Measurements from ENCODE around the gene ANKRD9.

The ANKRD9 gene

DNA sequence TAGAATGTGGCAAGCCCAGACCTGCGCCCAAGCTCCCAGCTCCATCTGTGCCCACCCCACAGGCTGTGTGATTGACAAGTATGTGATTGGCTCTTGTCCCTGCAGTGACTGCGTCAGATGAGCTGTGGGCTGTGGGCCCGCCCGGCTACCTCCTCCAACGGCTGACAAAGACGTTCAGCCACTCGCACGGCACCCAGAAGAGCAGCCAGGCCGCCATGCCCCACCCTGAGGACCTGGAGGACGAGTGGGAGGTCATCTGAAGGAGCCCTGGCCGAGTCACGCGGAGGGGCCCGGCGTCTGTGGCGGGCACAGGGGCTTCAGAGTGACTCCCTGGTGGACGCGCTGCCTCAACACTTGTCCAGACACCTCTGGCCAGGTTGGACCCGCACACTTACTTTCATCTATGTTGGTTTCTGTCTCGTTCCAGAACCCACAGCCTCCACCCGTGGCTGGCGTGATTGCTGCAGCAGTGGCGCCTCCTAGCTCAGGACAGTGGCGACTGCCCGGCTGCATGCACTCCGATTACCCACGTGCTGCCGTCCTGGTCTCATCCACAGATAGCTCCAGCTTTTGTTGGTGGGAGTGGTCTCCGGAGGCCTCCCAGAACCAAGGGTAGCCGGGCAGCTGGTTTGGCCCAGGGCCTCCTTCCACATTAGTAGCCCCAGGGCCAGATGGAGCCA is 11.4 kb downstream of the ANKRD9 start:
- no peak for DNase-seq

DNA sequence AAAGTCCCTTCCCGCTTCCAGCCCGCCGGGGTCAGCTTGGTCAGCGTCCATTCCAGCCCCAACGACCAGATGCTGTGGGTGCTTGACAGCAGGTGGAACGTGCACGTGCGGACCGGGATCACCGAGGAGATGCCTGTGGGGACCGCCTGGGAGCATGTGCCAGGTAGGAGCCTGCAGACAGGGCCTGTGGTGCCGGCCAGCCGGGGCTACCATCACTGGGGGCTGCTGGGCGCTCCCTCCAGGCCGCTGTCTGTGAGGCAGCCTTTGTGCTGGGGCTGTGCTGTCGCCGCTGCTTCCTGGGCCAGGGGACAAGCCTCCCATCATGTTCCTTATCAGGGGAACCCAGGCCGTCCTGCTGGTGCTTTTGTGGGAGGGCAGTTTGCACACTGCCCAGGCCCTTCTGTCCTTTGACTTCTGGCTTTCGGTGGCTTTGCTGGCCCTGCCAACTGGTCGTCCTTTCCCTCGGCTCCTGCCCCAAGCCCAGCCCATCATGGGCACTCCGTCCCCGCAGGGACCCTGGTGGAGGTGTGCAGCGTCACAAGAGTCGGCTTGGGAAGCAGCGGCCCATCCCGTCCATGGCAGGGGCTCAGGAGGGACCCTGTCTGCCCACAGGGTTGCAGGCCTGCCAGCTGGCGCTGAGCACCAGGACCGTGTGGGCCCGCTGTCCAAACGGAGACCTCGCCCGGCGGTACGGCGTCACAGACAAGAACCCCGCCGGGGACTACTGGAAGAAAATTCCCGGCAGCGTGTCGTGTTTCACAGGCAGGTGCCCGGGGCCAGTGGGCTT is 12.4 kb downstream of the ANKRD9 start:
- DNase-seq = no peak

DNA sequence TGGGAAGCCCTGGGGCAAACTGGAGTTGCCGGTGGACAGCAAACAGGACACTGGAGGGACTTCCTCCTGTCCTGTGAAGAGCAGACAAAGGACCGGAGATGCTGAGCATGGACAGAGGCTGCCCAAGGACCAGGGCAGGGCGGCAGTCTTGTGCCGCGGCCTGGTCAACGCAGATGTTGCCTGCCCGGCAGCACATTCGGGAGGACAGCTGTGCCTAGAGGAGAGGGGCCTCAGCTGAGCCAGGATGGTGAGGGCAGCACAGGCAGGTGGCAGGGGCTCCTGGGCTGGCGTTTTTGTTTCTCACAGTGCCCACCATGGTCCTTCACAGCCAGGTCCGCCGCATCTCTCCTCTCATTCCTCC is 13.3 kb downstream of the ANKRD9 start:
- DNase-seq = no peak

DNA sequence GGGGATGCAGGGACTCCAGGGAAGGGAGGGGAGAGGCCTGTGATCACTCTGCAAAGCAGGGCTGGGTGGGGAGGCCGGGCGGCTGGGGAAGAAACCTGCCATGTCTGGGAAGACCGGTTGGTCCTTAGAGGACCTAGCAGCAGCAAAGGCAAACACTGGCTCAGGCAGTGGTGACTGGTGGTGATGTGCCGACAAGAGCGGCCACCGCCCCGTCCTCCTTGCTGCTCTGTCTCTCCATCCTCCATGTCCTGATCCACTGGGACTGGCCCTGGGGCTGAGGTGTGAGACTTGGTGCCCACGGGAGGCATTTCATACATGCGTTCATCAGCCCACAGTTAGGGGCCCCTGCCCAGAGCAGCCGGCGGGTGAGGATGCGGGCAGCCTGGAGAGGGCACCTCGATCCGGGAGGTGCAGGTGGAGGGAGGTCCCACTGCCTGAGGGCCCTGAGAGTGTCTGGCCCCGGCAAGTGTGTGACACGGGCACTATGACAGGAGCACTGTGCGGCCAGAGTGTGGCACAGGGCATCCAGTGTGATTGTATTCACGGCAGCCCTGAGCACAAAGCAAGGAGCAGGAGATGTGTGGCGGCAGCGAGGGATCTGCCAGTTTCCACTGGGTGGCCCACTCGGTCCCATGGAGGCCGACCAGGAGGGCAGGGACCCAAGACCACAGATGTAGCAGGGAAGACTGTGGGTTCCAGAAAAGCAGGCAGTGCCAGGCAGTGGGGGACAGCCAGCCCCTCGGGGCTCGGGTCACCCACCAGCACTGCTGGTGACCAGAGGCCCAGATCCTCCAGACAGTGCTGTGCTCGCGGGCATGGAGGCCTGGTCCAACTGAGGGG is 13.9 kb downstream of the ANKRD9 start:
- no peak for DNase-seq

DNA sequence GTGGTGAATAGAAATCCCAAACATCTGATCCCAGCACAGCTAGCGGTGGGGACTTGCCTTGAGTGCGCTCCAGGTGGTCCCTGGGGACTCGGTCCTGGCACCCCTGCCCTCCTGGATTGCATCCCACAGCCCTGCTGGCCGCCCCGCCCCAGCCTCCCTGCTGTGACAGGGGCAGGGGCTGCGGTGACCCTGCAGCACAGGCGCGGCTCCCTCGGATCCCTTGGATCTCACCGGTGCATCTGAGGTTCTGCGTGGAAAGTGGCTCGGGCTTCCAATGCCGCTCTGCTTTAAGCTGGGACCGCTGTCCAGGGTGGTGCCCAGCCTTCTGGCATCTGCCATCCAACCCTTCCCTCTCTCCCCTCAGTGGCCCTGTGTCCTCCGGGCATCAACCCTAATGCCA is 16.0 kb downstream of the ANKRD9 start:
- no peak for DNase-seq

DNA sequence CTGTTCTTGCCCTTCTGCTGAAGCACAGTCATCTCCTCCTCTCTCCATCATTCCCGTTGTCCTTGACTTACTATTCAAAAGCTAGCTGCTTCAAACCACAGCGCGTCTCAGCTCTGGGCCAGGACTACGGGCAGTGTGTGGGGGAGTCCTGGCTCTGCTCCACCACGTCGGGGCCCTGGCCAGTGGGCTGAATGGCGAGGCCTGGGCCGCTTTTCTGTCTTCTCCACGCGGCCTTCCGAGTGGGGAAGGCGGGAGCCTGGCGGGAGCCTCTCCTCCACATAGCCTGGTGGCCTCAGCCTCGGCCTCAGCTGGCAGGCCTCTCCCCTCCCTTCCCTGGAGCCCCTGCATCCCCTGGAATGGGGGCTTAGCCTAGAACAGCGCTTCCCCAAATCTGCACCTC is 16.5 kb downstream of the ANKRD9 start:
- DNase-seq = no peak

DNA sequence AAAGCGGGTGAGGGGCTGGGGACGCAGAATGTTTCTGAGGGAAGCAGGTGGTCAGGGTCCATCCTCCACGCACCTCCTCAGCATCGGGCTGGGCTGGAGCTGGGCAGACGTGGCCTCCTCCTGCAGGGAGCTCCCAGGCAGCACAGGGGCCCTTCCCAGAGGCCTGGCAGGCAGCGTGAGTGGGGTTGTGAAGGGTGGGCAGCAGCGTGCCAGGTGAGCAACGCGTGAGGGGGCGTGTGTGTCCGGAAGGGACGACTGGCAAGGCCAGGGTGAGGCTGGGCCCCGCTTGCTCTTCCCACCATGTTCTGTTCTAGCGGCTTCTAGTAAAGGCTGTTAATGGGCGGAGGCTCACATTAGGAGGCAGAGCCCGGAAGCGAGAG is 17.1 kb downstream of the ANKRD9 start:
- no peak for DNase-seq

DNA sequence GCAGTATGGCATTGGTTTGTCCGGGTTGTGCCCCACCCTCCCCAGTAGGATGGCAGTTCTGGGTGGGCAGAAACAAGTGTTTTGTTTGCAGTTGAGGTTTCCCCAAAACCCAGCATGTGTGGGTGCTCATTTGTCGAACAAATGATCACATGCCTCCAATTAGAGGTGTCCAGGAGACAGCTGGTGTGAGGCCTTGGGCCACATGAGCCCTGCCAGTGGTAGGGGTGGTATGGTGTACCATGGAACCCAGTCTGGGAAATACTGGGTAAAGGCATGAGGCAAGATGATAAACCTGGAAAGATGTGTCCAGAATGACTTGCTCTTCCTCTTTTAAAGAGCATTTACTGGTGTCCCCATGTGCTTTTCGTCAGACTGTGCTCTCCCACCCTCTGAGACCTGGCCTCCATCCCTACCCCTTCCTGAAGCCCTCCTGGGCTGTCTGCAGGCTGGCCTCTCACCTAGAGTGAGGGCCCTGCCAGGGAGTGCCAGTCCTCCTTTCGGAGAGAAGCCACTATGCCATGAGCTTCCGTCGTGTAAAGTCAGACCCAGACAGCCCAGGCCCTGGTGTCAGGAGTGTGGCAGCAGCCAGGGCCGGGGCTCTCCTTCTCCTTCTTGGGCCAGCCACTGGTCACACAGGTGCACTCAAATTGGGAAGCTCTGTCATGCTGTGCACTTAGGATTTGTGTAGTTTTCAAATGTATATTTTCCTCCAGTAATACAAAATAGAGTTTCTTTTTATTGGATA is 17.6 kb downstream of the ANKRD9 start:
- no peak for DNase-seq

DNA sequence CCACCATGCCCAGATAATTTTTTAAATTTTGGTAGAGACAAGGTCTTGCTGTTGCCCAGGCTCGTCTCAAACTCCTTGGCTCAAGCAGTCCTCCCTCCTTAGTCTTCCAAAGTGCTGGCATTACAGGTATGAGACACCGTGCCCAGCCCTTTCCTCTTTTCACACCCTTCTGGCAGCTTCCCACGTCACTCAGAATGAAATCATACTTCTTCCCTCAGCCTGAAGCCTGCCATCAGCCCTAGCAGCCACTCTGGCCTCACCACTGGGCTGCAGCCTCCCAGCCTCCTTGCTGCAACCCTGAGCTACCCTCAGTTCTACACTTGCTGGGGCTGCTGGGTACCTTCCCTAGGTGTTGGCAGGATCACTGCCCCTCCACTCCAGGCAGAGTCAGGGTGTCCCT is 18.2 kb downstream of the ANKRD9 start:
- DNase-seq = no peak

DNA sequence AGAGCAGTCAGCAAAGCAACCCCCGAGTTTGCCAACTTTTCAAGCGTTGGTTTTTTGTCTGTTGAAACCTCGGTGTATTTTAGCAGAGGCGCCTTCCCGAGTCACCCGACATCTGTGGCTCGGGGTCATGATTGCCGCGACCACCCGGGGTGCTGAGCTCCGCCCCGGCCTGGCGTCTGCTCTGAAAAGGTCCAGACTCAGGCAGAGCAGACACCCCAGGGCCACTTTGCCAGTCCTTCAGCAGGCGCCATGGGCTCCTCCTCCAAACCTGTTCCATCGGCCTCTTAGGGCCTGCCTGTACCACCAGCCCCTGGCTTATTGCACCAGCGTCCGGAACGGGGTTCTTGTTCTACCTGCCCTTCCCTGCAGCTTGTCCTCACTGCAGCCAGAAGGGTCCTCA is 19.1 kb downstream of the ANKRD9 start:
- DNase-seq = no peak

DNA sequence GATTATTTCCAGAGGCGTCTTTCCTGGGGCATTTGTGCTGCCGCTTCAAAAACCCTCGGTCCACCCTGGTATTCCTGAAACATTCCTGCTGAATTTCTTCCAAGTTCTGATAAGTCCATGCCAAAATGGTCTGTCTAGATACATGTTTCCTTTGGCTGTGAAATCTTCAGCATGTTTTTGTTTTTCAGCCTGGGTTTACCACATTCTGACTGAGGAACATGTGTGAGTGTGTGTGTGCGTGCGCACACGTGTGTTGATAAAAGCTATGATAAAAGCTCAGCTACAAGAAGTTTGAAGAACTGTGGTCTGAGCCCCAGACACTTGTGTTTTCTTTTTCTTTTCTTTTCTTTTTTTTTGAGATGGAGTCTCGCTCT is 22.4 kb downstream of the ANKRD9 start:
- no peak for DNase-seq

DNA sequence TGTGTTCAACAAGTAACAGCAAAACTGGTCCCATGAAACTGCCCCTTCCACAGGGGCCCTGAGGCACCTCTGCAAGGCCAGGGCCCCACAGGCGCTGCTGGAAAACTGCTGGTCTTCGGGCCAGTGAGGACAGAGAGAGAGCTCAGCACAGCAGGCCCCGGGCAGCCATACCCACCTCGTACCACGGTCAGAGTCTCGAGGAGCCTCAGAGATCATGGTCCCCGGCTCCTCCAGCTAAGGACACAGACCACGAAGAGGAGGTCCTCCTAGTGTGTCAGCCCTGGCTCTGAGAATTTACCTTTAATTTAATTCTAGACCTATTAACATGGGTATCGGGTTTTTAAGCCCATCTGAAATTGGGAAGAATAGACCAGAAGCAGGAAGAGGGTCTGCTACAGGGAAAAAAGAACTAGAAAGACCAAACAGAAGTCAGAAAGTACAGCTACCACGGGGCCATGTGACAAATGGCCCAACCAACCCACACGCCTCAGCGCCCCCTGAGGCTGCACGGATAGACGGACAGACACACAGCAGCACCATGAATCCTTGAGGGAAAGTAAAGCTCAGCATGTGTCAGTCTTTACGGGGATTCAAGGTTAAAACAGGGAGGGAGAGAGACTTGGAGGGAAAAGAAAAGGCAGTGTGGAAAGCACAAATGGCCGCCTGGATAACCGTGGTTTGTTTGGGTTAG is 22.9 kb downstream of the ANKRD9 start:
- DNase-seq = no peak

DNA sequence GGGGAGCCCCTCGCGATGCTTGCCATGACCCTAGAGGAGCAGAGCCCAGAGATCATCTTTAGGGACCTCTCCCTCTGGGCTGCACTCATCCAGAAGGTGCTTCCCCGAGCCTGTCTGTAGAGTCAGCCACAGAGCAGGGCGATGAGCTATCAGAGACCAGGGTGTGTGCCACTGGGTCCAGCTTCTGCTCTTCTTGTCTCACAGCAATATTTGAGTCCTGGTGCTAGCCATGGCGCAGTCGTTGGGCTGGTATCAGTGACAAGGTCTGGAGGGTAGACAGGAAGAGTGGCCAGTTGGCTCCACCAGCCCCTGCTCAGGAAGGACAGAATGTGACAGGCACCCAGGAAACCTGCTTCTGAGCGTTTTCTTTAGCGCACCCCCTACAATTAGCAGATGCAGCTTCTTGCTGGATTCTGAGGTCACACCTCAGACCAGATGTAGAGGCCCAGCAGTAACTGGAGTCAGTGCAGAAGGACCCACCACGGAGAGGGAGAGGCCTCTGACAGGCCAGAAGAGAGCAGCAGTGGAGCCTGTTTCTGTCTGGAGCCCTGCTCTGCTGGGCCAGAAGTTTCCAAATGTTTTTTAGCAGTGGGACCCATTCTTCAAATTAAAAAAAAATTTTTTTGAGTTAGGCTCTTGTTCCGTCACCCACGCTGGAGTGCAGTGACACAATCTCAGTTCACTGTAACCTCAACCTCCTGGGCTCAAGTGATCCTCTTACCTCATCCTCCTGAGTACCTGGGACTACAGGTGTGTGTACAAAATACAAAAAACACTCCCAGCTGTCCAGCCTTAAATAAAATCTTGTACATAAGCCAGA is 23.7 kb downstream of the ANKRD9 start:
- no peak for DNase-seq

DNA sequence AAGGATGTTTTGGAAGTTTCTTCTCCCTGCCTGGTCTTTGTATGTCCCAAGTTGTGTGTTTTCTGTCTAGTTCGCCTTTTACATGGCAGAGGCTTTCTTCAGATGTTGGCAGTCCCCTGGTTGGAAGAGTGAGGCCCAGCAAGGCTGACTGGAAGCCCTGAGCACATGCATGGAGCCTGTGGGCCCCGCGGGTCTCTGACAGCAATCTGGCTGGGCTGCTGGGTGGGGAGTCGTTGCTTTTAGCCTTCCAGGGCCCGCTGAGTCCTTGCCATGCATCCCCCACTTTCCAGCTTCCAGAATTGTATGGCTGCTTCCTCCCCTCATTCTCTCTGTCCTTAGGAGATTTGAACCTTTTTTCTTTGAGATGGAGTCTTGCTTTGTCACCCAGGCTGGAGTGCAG is 25.3 kb downstream of the ANKRD9 start:
- DNase-seq = no peak

DNA sequence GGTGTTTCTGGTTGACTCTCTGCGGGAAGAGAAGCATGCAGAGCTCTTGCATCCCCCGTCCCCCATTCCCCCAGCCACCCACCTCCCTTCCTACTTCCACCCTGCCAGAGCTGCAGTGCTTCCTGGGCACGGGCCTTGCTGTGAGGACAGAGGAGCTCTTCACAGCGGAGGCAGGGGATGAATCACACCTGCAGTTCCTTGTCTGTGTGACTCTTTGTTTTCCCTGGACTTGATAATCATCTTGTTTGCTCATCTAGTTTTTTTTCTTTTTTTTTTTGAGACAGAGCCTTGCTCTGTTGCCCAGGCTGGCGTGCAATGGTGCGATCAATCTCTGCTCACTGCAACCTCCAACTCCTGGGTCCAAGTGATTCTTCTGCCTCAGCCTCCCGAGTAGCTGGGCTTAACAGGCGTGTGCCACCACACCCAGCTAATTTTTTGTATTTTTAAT is 27.8 kb downstream of the ANKRD9 start:
- DNase-seq = no peak

DNA sequence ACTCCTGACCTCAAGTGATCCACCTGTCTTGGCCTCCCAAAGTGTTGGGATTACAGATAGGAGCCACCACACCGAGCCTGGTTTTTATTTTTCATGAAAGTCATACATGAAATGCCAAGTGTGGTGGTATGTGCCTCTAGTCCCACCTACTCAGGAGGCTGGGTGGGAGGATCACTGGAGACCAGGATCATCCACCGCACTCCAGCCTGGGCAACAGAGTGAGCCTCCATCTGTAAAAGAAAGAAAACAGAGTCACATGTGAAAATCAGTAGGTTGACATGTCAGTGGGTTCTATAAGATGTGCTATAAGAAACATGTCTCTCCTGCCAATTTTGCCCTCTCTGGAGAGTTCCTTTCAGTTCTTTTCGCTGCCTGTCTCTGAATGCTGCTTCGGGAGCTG is 28.2 kb downstream of the ANKRD9 start:
- DNase-seq = no peak

DNA sequence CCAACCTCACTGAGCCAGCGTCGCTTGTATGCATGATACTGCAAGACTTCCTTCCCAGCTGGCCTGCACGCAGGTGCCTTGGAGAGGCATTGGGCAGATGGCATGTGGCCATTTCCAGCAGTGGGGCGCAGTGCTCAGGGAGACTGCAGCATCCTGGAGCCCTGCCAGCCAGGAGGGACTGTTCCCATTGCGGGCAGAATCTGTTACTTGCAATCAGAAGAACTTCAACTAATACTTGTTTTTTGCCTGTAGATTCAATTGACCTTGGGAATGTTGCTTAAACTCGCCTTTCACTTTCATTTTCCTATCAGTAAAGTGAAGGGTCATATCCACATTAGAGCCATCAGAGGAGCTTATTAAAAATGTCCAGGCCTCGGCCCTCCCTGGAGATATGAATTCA is 29.8 kb downstream of the ANKRD9 start:
- DNase-seq = no peak

DNA sequence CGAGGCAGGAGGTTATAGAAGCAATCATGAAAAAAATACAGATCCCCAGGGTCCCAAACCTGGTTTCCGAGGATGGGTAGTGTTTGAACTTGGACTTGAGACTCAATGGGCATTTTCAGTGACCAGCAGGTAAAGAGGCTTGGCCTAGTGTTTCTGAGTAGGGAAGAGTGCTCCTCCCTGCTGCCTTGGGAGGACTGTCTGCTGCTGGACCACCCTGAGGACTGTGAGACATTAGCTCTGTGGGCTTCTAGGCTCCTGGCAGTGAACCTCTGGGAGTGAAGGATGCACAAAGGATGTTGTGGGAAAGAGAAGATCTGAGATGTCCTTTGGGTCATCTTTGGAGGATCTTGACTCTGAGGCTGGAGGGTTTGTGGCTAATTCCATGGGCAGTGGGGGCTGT is 30.5 kb downstream of the ANKRD9 start:
- DNase-seq = no peak

DNA sequence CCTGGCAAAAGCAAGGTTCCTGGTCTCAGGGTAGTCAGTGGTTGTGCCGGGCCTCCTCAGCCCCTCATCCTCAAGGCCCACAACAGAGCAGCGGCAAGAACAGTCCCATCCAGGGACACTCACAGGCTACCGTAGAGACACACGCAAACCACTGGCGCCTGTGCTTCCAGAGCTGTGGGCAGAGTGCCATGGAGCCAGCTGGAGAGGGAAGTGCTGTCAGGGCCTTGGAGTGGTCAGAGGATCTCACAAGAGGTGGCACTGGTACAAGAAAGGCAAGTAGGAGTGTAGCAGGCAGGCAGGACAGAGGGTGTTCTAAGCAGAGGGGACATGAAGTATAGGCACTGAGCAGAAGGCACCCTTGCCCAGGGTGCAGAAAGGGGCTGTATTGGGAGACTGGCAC is 34.6 kb downstream of the ANKRD9 start:
- no peak for DNase-seq

DNA sequence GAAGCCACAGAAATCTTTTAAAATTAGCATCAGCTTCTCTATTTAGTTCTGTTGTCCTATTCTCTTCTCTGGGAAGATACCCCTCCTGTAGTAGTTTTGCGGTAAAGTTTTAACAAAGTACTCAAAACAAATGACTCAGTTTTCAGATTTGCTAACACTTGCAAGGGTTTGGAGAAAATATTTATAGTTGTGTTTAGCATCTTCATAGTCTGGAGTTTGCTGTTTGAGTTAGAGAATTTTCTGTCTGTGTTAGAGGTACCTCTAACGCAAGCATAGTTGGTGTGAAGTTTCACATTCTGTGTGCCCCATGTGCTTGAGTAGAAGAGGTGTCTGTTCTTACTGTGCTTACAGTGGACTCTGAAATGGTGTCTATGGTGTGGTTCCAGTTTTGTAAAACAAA is 36.0 kb downstream of the ANKRD9 start:
- no peak for DNase-seq

DNA sequence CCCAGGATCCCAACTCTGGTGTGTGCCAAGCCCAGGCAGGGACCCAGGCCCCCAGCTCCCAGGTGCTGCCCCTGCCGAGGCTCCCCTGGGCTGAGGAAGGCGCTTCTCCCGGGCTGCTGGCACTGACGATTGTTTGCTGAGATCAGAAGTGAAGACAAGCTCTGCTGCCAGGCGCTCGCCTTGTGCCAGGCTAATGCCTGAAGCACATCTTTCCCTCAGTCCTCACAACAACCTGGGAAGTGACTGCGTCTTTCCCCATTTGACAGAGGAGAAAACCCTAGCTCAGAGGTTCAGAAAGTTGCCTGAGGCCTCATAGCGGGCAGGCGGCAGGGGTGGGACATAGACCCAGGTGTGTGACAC is 36.8 kb downstream of the ANKRD9 start:
- no peak for DNase-seq
